GM12865 (cell line): Measurements from ENCODE around the gene GALNT18.

Source experiments
- DNase-seq: peaks from one replicate; pipeline ENCODE4 v3.0.0; 2010; ENCODE audit warnings: low read depth
- H3K4me3 ChIP-seq: 2 replicates; pipeline ENCODE4 v1.5.1; 2011; ENCODE audit warnings: mild to moderate bottlenecking, low read depth, low read length, control low read depth
- CTCF ChIP-seq: IDR thresholded peaks from 2 replicates; pipeline ENCODE4 v1.5.1; 2011; ENCODE audit warnings: low read length, control low read depth, low read depth, inconsistent platforms; ENCODE audit not compliant: insufficient read depth; ENCODE audit errors: missing control alignments

The GALNT18 gene

GRCh38 chr11:11406652-11407051 lies 215.2 kb downstream of the GALNT18 start:
- TF ChIP-seq CTCF = no peak
- DNase-seq = no peak
- H3K4me3 ChIP-seq = no peak overlapping the region

DNA sequence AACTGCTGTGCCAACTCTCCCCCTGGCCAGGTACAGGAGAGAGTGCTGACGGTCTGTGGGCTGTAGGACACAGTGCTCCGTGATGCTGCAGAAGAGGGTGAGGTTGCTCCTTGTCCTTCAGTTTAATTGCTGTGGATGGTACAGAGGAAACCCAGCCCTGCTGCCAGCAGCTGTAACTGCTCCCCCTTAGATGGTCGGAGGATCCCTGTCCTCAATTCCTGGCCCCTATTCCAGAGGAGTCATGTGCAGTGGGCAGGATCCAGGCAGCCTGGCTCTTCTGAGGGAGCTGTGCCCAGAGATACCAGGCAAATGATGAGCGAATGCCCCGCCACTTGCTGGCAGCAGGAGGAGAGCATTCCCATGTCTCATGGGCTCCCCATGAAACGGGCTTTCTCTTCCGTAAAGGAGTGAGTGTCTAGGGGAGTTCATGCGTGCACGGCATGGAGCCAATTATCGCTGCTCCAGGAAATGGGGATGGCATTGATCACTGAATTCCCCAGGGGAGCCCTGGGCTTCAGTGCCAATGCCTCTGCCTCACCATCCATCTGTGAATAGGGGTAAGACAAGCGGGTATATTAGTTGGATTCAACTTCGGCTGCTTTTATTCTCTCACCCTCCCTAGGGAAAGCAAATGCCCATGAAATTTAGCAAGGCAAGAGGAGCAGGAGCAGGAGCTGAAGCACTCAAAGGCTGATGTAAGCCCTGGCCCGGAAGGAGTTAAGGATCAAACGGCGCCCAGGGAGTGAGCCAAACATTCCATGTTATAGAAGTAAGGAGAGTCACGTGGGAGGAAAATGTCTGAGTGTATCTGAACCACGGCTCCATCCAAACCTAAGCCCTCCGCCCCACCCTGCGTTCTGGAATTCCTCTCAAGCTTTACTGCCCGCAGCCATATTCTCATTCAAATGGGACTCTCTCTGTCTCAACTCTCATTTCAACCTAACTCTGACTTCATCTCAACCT lies 217.8 kb downstream of the GALNT18 start:
- no peak for DNase-seq
- no peak for TF ChIP-seq CTCF
- H3K4me3 ChIP-seq = no peak overlapping the region

GRCh38 chr11:11401960-11402535 lies 219.8 kb downstream of the GALNT18 start:
- H3K4me3 ChIP-seq = no peak overlapping the region
- no peak for DNase-seq
- no peak for TF ChIP-seq CTCF

DNA sequence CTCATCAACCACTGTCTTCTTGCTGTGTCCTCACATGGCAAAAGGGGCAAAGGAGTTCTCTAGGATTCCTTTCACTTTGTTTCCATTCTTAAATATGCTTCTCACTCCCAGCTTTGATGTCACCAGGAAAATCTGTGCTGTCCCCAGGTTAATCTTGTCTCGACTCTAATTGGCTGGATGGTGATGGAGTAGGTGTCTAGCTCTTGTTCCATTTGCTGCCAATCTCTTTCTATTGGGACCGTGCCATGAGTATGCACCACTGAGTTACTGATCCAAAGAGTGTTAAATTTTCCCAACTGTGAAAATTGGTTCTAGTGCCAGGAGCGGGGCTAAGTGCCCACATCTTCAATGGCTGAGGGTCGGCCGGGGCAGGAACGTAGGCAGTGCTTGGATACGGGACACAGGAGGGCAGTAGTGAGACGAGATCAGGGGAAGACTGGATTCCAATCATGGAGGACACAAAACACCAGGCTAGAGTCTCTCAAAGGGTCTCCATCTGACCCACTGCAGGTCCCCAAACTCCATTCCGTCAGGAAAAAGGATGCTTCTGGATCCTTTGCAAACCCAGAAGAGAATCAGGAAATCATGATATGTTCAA lies 221.1 kb downstream of the GALNT18 start:
- peak; percentile 40 for TF ChIP-seq CTCF
- DNase-seq = peak; percentile 35
- no peak overlapping the region for H3K4me3 ChIP-seq

GRCh38 chr11:11400121-11400520 lies 221.7 kb downstream of the GALNT18 start:
- TF ChIP-seq CTCF = no peak
- no peak for DNase-seq
- H3K4me3 ChIP-seq = no peak overlapping the region

- no peak overlapping the region for H3K4me3 ChIP-seq
- no peak for DNase-seq
- TF ChIP-seq CTCF = no peak
Measured at GRCh38 chr11:11397781-11398180, 224.0 kb downstream of the GALNT18 start.
